Lower leg skin (tissue), 3 donors: ENCODE measurements around the gene C1QC.

ENCODE experiments used
- POLR2A ChIP-seq, 2 donors: fragments of 450-650 bp; IDR thresholded peaks; one replicate each; pipeline ENCODE4 v1.6.1; 2016 to 2017; ENCODE audit warnings: antibody characterized with exemption in 2 of 2, mild to moderate bottlenecking in 1 of 2, moderate library complexity in 1 of 2
- TF ChIP-seq, protein P1 (sequence below), 3 donors: fragments of 450-650 bp; IDR thresholded peaks; one replicate each; pipeline ENCODE4 v1.5.1; 2016; ENCODE audit warnings: antibody characterized with exemption in 3 of 3, mild to moderate bottlenecking in 3 of 3, moderate library complexity in 2 of 3

- TF ChIP-seq, protein P1, sequence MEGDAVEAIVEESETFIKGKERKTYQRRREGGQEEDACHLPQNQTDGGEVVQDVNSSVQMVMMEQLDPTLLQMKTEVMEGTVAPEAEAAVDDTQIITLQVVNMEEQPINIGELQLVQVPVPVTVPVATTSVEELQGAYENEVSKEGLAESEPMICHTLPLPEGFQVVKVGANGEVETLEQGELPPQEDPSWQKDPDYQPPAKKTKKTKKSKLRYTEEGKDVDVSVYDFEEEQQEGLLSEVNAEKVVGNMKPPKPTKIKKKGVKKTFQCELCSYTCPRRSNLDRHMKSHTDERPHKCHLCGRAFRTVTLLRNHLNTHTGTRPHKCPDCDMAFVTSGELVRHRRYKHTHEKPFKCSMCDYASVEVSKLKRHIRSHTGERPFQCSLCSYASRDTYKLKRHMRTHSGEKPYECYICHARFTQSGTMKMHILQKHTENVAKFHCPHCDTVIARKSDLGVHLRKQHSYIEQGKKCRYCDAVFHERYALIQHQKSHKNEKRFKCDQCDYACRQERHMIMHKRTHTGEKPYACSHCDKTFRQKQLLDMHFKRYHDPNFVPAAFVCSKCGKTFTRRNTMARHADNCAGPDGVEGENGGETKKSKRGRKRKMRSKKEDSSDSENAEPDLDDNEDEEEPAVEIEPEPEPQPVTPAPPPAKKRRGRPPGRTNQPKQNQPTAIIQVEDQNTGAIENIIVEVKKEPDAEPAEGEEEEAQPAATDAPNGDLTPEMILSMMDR (IDR thresholded peaks at IDR 0.05): no peak
- no peak for TF ChIP-seq POLR2A (IDR thresholded peaks at IDR 0.05)
Observed at GRCh38 chr1:22621761-22622160, 21.7 kb upstream of the C1QC start.
